Ovary (tissue), 9 donors: Measurements from ENCODE around the gene KCNK7. TPM values are rescaled to one million over a fixed set of nuclear protein-coding genes. Genes with fewer than 3 reads are reported as not detected.
A peak's percentile ranks its signal among the peaks of the same experiment; 100 is the strongest.

ENCODE experiments used
- DNase-seq, 5 donors: peaks; one replicate each; pipeline ENCODE4 v3.0.0-alpha.2; 2019 to 2020
- H3K27ac ChIP-seq, 2 donors: fragments of 200-600 bp; one replicate each; pipeline versions ENCODE4 v1.5.1 to v1.8.0; 2019 to 2022
- H3K27me3 ChIP-seq: fragments of 200-600 bp; one replicate; pipeline ENCODE4 v1.8.0; 2022
- H3K36me3 ChIP-seq: fragments of 200-600 bp; sonication (generic); one replicate; pipeline ENCODE4 v1.5.1; 2019
- H3K4me1 ChIP-seq: one replicate; pipeline ENCODE4 v1.8.1; 2013; ENCODE audit warnings: mild to moderate bottlenecking, moderate library complexity; ENCODE audit not compliant: insufficient read depth
- H3K4me3 ChIP-seq: fragments of 200-600 bp; sonication (generic); one replicate; pipeline ENCODE4 v1.5.1; 2017
- H3K9me3 ChIP-seq, 2 donors: fragments of 200-600 bp in 1 of 2; sonication (generic) in 1 of 2; one replicate each; pipeline versions ENCODE4 v1.5.1 to v1.8.1; 2013 to 2019; ENCODE audit warnings: mild to moderate bottlenecking in 1 of 2, moderate library complexity in 1 of 2
- EP300 ChIP-seq: sonication (generic); formaldehyde crosslinking; IDR thresholded peaks from one replicate; pipeline ENCODE4 v1.6.1; 2017; ENCODE audit warnings: antibody characterized with exemption
- POLR2A ChIP-seq: fragments of 450-650 bp; IDR thresholded peaks from one replicate; pipeline ENCODE4 v1.6.1; 2017; ENCODE audit warnings: antibody characterized with exemption, mild to moderate bottlenecking, moderate library complexity
- WGBS, 3 donors: extraction: QIAGEN DNeasy Blood & Tissue Kit in 1 of 3; methylation state at CpG; one replicate each; pipeline versions ENCODE4 v1.1.5 to v1.1.7; 2013 to 2017; 5-methylcytosine and 5-hydroxymethylcytosine counted together
- intact Hi-C, 4 donors: fragments of 100-400 bp; cut with DNase I; formaldehyde crosslinking; loops; one replicate each; pipeline versions ENCODE4 v1.11.0 to v1.15.1; 2022 to 2023
- polyA plus RNA-seq, 2 donors: library from polyadenylated mRNA; stranded (reverse); fragments of 200-250 nt in 1 of 2; fragments of 350-450 nt in 1 of 2; fragmentation: Illumina TruSeq in 1 of 2; extraction: RNeasy Lipid Tissue Mini Kit (QIAGEN cat#74804) in 1 of 2; gene quantifications; one replicate each; pipeline ENCODE4 v1.2.3, GENCODE V29; 2013 to 2014
- total RNA-seq, 7 donors: library from RNA; depleted of rRNA in 2 of 7; stranded (reverse); fragments of >200 nt in 2 of 7; fragmentation: NEBNext Ultra II Directional in 3 of 7; extraction: Animal tissue kit (Norgen Biotek cat#: 25700) in 3 of 7; gene quantifications; one replicate each; pipeline versions ENCODE4 v1.1.0 to v1.2.4, GENCODE V29; 2016 to 2023
- TF ChIP-seq, protein P1 (sequence below), 3 donors: fragments of 450-650 bp in 2 of 3; fragments of 200-600 bp in 1 of 3; IDR thresholded peaks; one replicate each; pipeline versions ENCODE4 v1.5.1 to v1.8.0; 2016 to 2022; ENCODE audit warnings: antibody characterized with exemption in 3 of 3, mild to moderate bottlenecking in 1 of 3
- donor health status: DM: no; HTN: no; CAD: no; lungs with moderate emphysema.
- donor health status: DM: no; HTN: no; CAD: no.
- donor health status: Bipolar disorder and iron deficiency.
- donor health status: DM: yes; HTN: yes; CAD: no.
- donor health status: DM: no; HTN: no; CAD: no.
- donor health status: DM: yes; HTN: yes; CAD: no.

Gene KCNK7
- total and polyA plus RNA-seq, 9 donors: 0.65 to 4.0 (median 1.2) TPM; not detected in 1

DNA sequence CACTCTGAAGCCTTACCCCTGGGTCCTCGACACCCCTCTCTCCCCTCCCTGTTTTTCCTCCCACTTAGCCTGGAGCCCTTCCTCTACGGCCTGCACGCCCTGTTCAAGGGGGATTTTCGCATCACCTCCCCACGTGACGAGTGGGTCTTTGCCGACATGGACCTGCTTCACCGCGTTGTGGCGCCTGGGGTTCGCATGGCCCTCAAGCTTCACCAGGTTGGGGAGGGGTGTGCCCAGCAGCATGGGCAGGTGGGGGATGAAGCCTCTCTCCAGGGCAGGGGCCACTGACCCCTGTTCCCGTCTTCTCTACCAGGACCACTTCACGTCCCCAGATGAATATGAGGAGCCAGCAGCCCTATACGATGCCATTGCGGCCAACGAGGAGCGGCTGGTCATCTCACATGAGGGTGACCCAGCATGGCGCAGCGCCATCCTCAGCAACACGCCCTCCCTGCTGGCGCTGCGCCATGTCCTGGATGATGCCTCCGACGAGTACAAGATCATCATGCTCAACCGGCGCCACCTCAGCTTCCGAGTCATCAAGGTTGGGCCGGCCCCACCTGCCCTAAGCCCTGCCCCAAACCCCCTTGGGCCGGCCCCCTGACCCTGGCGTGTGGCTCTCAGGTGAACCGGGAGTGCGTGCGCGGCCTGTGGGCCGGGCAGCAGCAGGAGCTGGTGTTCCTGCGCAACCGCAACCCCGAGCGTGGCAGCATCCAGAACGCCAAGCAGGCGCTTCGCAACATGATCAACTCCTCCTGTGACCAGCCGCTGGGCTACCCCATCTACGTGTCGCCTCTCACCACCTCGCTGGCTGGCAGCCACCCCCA, 39.5 kb upstream of the KCNK7 start:
- DNase-seq: peak in 1 of 5 donors; percentile 57
- TF ChIP-seq EP300 (no peak), POLR2A (no peak)
- TF ChIP-seq, protein P1, sequence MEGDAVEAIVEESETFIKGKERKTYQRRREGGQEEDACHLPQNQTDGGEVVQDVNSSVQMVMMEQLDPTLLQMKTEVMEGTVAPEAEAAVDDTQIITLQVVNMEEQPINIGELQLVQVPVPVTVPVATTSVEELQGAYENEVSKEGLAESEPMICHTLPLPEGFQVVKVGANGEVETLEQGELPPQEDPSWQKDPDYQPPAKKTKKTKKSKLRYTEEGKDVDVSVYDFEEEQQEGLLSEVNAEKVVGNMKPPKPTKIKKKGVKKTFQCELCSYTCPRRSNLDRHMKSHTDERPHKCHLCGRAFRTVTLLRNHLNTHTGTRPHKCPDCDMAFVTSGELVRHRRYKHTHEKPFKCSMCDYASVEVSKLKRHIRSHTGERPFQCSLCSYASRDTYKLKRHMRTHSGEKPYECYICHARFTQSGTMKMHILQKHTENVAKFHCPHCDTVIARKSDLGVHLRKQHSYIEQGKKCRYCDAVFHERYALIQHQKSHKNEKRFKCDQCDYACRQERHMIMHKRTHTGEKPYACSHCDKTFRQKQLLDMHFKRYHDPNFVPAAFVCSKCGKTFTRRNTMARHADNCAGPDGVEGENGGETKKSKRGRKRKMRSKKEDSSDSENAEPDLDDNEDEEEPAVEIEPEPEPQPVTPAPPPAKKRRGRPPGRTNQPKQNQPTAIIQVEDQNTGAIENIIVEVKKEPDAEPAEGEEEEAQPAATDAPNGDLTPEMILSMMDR (IDR thresholded peaks at IDR 0.05): no peak
- Histone ChIP-seq H3K4me3 (no peak overlapping the region), H3K36me3 (no peaks in the 10 kb centered on the region), H3K4me1 (peaks cover 4% of the 10 kb centered on the region), H3K9me3 (no peaks in the 10 kb centered on the region), H3K27me3 (no peaks in the 10 kb centered on the region), H3K27ac (no peak overlapping the region)
- intact Hi-C loops: loop anchor here in 1 of 4 donors (10.0 kb wide), 1 partner anchor 70 kb away; no protein-coding TSS in a partner anchor
- WGBS, 3 donors: 90 to 92% (median 92%) methylated on average over 34 to 46 of the region's 46 CpGs

DNA sequence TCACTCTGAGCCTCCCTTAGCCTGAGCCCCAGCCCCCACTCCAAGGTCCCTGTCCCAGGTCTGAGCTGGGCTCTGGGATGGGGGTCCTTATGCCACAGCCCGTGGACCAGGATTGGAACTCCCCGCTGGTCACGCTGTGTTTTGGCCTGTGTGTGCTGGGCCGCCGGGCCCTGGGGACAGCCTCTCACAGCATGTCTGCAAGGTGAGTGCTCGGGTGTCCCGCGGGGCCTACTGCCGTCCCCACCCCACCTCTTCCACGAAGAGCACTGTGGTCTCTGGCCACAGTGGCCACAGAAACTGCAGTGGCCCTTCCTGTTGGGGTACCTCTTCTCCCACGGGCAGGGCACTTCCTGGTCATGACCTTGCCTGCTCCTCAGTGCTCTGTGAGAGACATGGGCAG, 38.8 kb upstream of the KCNK7 start:
- H3K36me3 ChIP-seq: no peaks in the 10 kb centered on the region
- H3K27ac ChIP-seq: no peak overlapping the region
- no peaks in the 10 kb centered on the region for H3K27me3 ChIP-seq
- peaks cover 4% of the 10 kb centered on the region for H3K4me1 ChIP-seq
- no peak for TF ChIP-seq EP300
- TF ChIP-seq, protein P1 (IDR thresholded peaks at IDR 0.05): no peak
- no peak for TF ChIP-seq POLR2A
- intact Hi-C loops: loop anchor here in 1 of 4 donors (10.0 kb wide), 1 partner anchor 70 kb away; no protein-coding TSS in a partner anchor
- H3K4me3 ChIP-seq: no peak overlapping the region
- H3K9me3 ChIP-seq: no peaks in the 10 kb centered on the region
- DNase-seq: no peak
- WGBS, 3 donors: 89 to 93% (median 92%) methylated on average over 11 of the region's 11 CpGs

DNA sequence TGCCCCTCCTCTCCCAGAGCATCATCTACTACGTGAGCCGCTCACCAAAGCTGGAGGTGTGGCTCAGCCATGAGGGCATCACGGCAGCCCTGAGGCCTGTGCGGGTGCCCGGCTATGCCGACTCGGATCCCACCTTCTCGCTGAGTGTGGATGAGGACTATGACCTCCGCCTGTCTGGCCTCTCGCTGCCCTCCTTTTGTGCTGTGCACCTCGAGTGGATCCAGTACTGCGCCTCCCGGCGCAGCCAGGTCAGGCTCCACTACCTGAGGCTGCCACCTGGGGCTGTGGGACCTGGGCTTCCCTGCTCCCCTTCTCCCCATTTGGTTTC, 38.5 kb upstream of the KCNK7 start:
- intact Hi-C loops: loop anchor here in 1 of 4 donors (10.0 kb wide), 1 partner anchor 71 kb away; no protein-coding TSS in a partner anchor
- H3K4me1 ChIP-seq: peaks cover 4% of the 10 kb centered on the region
- TF ChIP-seq, protein P1 (IDR thresholded peaks at IDR 0.05): no peak
- TF ChIP-seq POLR2A (no peak), EP300 (no peak)
- H3K4me3 ChIP-seq: no peak overlapping the region
- H3K27ac ChIP-seq: no peak overlapping the region
- H3K36me3 ChIP-seq: no peaks in the 10 kb centered on the region
- no peaks in the 10 kb centered on the region for H3K9me3 ChIP-seq
- 84 to 87% (median 86%) methylated on average over 14 of the region's 14 CpGs for WGBS, 3 donors
- no peak for DNase-seq
- no peaks in the 10 kb centered on the region for H3K27me3 ChIP-seq

DNA sequence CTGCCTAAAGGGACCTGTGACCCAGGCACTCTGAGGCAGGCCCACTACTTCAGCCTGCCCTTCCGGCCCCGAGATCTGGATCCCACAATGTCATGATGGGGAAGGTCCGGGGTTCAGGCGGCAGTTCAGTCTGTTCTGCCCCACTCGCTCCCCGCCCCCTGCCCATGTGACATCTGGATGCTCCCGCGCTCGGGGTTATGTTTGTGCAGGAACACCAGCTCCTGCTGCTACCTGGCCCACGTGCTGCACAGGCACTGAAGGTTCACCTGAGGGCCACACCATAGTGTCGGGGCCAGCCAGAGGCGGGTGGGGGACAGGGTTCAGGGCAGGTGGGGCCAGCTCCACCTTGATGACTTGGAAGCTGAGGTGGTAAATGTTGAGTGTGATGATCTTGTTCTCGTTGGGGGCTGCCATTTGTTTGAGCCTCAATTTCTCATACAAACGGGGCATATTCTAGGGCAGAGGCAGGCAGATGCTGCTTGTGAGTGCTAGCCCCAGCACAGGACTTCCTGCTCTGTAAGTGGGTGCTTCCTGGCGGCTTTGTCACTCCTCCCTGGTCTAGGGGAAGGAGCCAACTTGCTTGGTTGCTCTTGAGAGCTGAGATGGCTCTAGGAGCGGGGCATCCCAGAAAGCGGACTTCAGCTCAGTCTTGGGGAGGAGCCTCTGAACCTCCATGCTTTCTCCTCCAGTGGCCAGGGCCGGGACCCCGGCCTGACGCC, 37.9 kb upstream of the KCNK7 start:
- intact Hi-C loops: loop anchor here in 1 of 4 donors (10.0 kb wide), 1 partner anchor 71 kb away; no protein-coding TSS in a partner anchor
- peaks cover under 1% of the 10 kb centered on the region for H3K4me1 ChIP-seq
- no peak overlapping the region for H3K4me3 ChIP-seq
- H3K27ac ChIP-seq: no peak overlapping the region
- H3K36me3 ChIP-seq: no peaks in the 10 kb centered on the region
- no peaks in the 10 kb centered on the region for H3K9me3 ChIP-seq
- TF ChIP-seq, protein P1 (IDR thresholded peaks at IDR 0.05): no peak
- TF ChIP-seq POLR2A (no peak), EP300 (no peak)
- no peak for DNase-seq
- no peaks in the 10 kb centered on the region for H3K27me3 ChIP-seq
- WGBS, 3 donors: 84 to 87% (median 85%) methylated on average over 20 of the region's 20 CpGs
